ENCODE data around the gene TMEM94. TPM values are rescaled to one million over a fixed set of nuclear protein-coding genes. Genes with fewer than 3 reads are reported as not detected.

The TMEM94 gene
- total and polyA plus RNA-seq, 9 of the 15 experiments (the other 6 are each of a cell fraction or from before 2014, with no cell fraction given): 0.35 to 48.1 (median 14.4) TPM

- TF ChIP-seq ZNF408 (CRISPR knock-in tag; IDR thresholded peaks at IDR 0.05; ENCODE audit: low read depth) (no peak), YBX1 (IDR thresholded peaks at IDR 0.05) (no peak), AFF1 (IDR thresholded peaks at IDR 0.05; ENCODE audit: low read depth in 1 of 2, partially characterized antibody in 2 of 2) (peak in 1 of 2 experiments; percentile 95), ZNF609 (CRISPR knock-in tag; IDR thresholded peaks at IDR 0.05; ENCODE audit: borderline replicate concordance) (peak; percentile 32; the same call in 1 of the 2 replicates), KHSRP (IDR thresholded peaks at IDR 0.05) (no peak), DEAF1 (CRISPR knock-in tag; IDR thresholded peaks at IDR 0.05) (peak; percentile 79), NONO (IDR thresholded peaks at IDR 0.05; ENCODE audit: low read depth in 2 of 2, low read length in 1 of 2) (no peak; a peak in 1 of 4 replicates), ZNF124 (CRISPR knock-in tag; IDR thresholded peaks at IDR 0.05) (peak; percentile 89; the same call in 1 of the 2 replicates), THAP12 (CRISPR knock-in tag; IDR thresholded peaks at IDR 0.05) (peak; percentile 83), PTBP1 (IDR thresholded peaks at IDR 0.05; ENCODE audit: low read depth, low read length) (no peak), NFIX (CRISPR knock-in tag; IDR thresholded peaks at IDR 0.05; ENCODE audit: low read depth) (no peak), CC2D1A (IDR thresholded peaks at IDR 0.05) (0 out of 2 replicates have a peak, but pooled peaks have one; percentile 30), C11orf30 (IDR thresholded peaks at IDR 0.05; ENCODE audit: low read depth) (no peak)
These were observed 59.2 kb downstream of the TMEM94 start, which contains the start of gene CASKIN2 (continued) for GRCh38 chr17:75515496-75516254.
